Measurements from ENCODE around the gene MYO6.

DNA sequence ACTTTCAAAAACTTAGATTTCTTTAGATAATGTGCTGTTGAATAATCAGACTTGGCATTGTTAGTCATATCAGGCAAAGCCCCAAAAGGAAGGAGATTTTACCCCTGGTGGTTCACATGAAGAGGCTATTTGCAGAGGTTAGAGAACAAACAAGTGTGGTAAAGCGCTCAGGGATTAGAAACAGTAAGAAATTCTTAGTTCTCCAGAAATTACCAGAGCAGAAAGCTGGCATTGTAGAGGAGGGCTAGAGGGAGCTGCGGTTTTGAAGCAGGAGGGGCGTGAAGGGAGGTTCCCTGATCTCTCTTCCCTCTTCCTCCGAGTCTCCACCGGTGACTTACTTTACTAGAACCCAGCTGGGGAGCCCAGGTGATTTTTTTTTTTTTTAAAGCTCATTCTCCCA is 10.2 kb downstream of the MYO6 start:
- TF ChIP-seq, protein P1, sequence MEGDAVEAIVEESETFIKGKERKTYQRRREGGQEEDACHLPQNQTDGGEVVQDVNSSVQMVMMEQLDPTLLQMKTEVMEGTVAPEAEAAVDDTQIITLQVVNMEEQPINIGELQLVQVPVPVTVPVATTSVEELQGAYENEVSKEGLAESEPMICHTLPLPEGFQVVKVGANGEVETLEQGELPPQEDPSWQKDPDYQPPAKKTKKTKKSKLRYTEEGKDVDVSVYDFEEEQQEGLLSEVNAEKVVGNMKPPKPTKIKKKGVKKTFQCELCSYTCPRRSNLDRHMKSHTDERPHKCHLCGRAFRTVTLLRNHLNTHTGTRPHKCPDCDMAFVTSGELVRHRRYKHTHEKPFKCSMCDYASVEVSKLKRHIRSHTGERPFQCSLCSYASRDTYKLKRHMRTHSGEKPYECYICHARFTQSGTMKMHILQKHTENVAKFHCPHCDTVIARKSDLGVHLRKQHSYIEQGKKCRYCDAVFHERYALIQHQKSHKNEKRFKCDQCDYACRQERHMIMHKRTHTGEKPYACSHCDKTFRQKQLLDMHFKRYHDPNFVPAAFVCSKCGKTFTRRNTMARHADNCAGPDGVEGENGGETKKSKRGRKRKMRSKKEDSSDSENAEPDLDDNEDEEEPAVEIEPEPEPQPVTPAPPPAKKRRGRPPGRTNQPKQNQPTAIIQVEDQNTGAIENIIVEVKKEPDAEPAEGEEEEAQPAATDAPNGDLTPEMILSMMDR (IDR thresholded peaks at IDR 0.05), result no peak
- TF ChIP-seq POLR2A (IDR thresholded peaks at IDR 0.05), result no peak
